WERI-Rb-1 (cell line): ENCODE results near the gene EBNA1BP2.

Source experiments
- DNase-seq: peaks from one replicate; pipeline ENCODE4 v3.0.0-alpha.2; 2020
- H3K27ac ChIP-seq: fragments of 250-450 bp; sonication (Bioruptor Pico); 2 replicates; pipeline ENCODE4 v1.5.1; 2020; ENCODE audit warnings: mild to moderate bottlenecking, moderate library complexity
- H3K27me3 ChIP-seq: fragments of 250-450 bp; sonication (Bioruptor Pico); 2 replicates; pipeline ENCODE4 v1.5.1; 2021; ENCODE audit warnings: mild to moderate bottlenecking, low read depth, moderate library complexity; ENCODE audit not compliant: insufficient read depth, severe bottlenecking
- H3K36me3 ChIP-seq: fragments of 250-450 bp; sonication (Bioruptor Pico); 2 replicates; pipeline ENCODE4 v1.5.1; 2020; ENCODE audit warnings: mild to moderate bottlenecking, moderate library complexity
- H3K4me3 ChIP-seq: 2 replicates; pipeline ENCODE4 v1.5.1; 2011; ENCODE audit warnings: low read depth, mild to moderate bottlenecking, control low read depth, low read length
- H3K9me3 ChIP-seq: fragments of 250-450 bp; sonication (Bioruptor Pico); 2 replicates; pipeline ENCODE4 v1.5.1; 2021; ENCODE audit warnings: mild to moderate bottlenecking, moderate library complexity; ENCODE audit not compliant: severe bottlenecking
- TF ChIP-seq, protein P1 (sequence below): IDR thresholded peaks from 2 replicates; pipeline ENCODE4 v1.5.1; 2011; ENCODE audit warnings: low read depth, mild to moderate bottlenecking, control low read depth, inconsistent platforms, low read length

EBNA1BP2 gene

GRCh38 chr1:43207229-43207853, 35.3 kb upstream of the EBNA1BP2 start:
- Histone ChIP-seq H3K4me3 (no peak overlapping the region), H3K27ac (no peak overlapping the region), H3K27me3 (no peaks in the 10 kb centered on the region), H3K9me3 (peaks cover 12% of the 10 kb centered on the region), H3K36me3 (no peaks in the 10 kb centered on the region)
- DNase-seq, result no peak
- TF ChIP-seq, protein P1, sequence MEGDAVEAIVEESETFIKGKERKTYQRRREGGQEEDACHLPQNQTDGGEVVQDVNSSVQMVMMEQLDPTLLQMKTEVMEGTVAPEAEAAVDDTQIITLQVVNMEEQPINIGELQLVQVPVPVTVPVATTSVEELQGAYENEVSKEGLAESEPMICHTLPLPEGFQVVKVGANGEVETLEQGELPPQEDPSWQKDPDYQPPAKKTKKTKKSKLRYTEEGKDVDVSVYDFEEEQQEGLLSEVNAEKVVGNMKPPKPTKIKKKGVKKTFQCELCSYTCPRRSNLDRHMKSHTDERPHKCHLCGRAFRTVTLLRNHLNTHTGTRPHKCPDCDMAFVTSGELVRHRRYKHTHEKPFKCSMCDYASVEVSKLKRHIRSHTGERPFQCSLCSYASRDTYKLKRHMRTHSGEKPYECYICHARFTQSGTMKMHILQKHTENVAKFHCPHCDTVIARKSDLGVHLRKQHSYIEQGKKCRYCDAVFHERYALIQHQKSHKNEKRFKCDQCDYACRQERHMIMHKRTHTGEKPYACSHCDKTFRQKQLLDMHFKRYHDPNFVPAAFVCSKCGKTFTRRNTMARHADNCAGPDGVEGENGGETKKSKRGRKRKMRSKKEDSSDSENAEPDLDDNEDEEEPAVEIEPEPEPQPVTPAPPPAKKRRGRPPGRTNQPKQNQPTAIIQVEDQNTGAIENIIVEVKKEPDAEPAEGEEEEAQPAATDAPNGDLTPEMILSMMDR, result no peak

DNA sequence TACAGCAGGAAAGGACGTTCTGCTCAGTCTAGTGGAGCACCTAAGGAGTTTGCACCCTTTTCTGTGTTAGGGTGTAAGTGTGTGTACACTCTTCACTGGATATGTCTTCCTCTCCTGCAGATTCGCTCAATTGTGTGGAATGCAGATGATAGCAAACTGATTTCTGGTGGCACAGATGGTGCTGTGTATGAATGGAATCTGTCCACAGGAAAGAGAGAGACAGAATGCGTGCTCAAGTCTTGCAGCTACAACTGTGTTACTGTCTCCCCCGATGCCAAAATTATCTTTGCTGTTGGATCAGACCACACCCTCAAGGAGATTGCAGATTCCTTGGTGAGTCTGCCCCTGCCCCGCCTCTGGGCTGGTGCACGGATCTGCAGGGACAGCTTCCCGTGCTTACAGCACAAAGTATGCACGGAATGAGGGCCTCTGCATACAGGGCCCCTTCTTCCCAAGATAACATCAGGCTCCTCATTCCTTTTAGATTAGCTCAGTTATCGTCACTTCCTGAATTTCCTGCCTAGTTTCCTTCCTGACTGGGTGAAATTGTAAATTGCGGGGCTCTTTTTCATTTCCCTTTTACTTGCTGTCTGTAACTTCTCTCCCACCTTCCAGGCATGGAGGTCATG, 34.6 kb upstream of the EBNA1BP2 start:
- Histone ChIP-seq H3K27ac (no peak overlapping the region), H3K9me3 (peaks cover 12% of the 10 kb centered on the region), H3K27me3 (no peaks in the 10 kb centered on the region), H3K36me3 (no peaks in the 10 kb centered on the region), H3K4me3 (no peak overlapping the region)
- no peak for DNase-seq
- TF ChIP-seq, protein P1, result no peak

DNA sequence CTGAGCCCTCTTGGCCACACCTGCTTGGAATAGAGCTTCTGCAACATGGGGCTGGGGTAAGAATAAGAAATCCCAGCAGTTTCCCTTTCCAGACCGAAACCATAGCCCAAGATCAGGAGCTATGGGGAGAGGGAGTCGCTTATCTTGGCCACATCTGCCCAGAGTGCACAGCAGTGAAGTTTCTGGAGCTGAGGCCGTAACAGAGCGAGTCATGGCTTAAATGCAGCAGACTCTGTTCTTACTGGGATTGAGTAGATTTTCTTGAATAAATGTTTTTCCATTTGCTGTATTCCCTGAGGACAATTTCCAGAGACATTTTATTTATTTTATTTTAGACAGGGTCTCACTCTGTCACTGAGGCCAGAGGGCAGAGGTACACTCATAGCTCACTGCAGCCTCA, 33.6 kb upstream of the EBNA1BP2 start:
- no peak overlapping the region for H3K27ac ChIP-seq
- no peak for DNase-seq

GRCh38 chr1:43204394-43204793, 32.3 kb upstream of the EBNA1BP2 start:
- no peaks in the 10 kb centered on the region for H3K36me3 ChIP-seq
- peaks cover 12% of the 10 kb centered on the region for H3K9me3 ChIP-seq
- no peak overlapping the region for H3K27ac ChIP-seq
- no peak overlapping the region for H3K4me3 ChIP-seq
- DNase-seq, result no peak
- TF ChIP-seq, protein P1, result no peak
- no peaks in the 10 kb centered on the region for H3K27me3 ChIP-seq

More for the DNA sequence above, 33.6 kb upstream of the EBNA1BP2 start:
- Histone ChIP-seq H3K9me3 (peaks cover 12% of the 10 kb centered on the region), H3K27me3 (no peaks in the 10 kb centered on the region), H3K4me3 (no peak overlapping the region), H3K36me3 (no peaks in the 10 kb centered on the region)
- TF ChIP-seq, protein P1, result no peak

- TF ChIP-seq, protein P1, result no peak
- Histone ChIP-seq H3K27ac (no peak overlapping the region), H3K9me3 (peaks cover 12% of the 10 kb centered on the region), H3K4me3 (no peak overlapping the region), H3K36me3 (no peaks in the 10 kb centered on the region), H3K27me3 (no peaks in the 10 kb centered on the region)
- no peak for DNase-seq
Measured at GRCh38 chr1:43203859-43204258, 31.8 kb upstream of the EBNA1BP2 start.
